Loucy (cell line): ENCODE measurements around the gene DNASE1L3.

Experiments used
- H2AFZ ChIP-seq: fragments of 200-600 bp; sonication (generic); 2 replicates; pipeline ENCODE4 v1.6.0; 2016; ENCODE audit warnings: antibody characterized with exemption, mild to moderate bottlenecking, low read length, moderate library complexity
- H3F3A ChIP-seq: fragments of 200-600 bp; 2 replicates; pipeline ENCODE4 v1.6.0; 2016; ENCODE audit warnings: antibody characterized with exemption, low read depth, mild to moderate bottlenecking
- H3K27me3 ChIP-seq: fragments of 200-600 bp; sonication (generic); 2 replicates; pipeline ENCODE4 v1.6.1; 2014; ENCODE audit warnings: low read length, mild to moderate bottlenecking; ENCODE audit not compliant: insufficient read depth, poor library complexity, severe bottlenecking
- H3K36me3 ChIP-seq: fragments of 200-600 bp; sonication (generic); 2 replicates; pipeline ENCODE4 v1.6.1; 2016; ENCODE audit warnings: low read length; ENCODE audit not compliant: insufficient read depth
- H3K4me1 ChIP-seq: fragments of 200-600 bp; sonication (generic); 2 replicates; pipeline ENCODE4 v1.5.1; 2014; ENCODE audit warnings: low read length, mild to moderate bottlenecking; ENCODE audit not compliant: insufficient read depth, poor library complexity, severe bottlenecking
- H3K4me2 ChIP-seq: fragments of 200-600 bp; sonication (generic); 2 replicates; pipeline ENCODE4 v1.6.0; 2014; ENCODE audit warnings: antibody characterized with exemption, low read length, low read depth, mild to moderate bottlenecking; ENCODE audit not compliant: poor library complexity, severe bottlenecking
- H3K4me3 ChIP-seq: fragments of 200-600 bp; sonication (generic); 2 replicates; pipeline ENCODE4 v1.5.1; 2014; ENCODE audit warnings: low read length, mild to moderate bottlenecking, mixed read lengths; ENCODE audit not compliant: poor library complexity, severe bottlenecking
- H3K79me2 ChIP-seq: fragments of 200-600 bp; sonication (generic); 2 replicates; pipeline ENCODE4 v1.6.1; 2014; ENCODE audit warnings: low read length; ENCODE audit not compliant: insufficient read depth
- H3K9ac ChIP-seq: fragments of 200-600 bp; sonication (generic); 2 replicates; pipeline ENCODE4 v1.6.0; 2014; ENCODE audit warnings: mild to moderate bottlenecking, low read depth, low read length, moderate library complexity; ENCODE audit not compliant: poor library complexity, severe bottlenecking
- H3K9me2 ChIP-seq: fragments of 200-600 bp; sonication (generic); replicated peaks from 2 replicates; pipeline ENCODE4 v1.6.1; 2016; ENCODE audit warnings: low read depth, low read length, mixed read lengths
- H3K9me3 ChIP-seq: fragments of 200-600 bp; sonication (generic); 2 replicates; pipeline ENCODE4 v1.6.1; 2014; ENCODE audit warnings: mild to moderate bottlenecking, antibody characterized with exemption, low read length, low read depth; ENCODE audit not compliant: insufficient read depth
- H4K20me1 ChIP-seq: fragments of 200-600 bp; sonication (generic); 2 replicates; pipeline ENCODE4 v1.6.0; 2014; ENCODE audit warnings: antibody characterized with exemption, low read length, mild to moderate bottlenecking; ENCODE audit not compliant: insufficient read depth, poor library complexity, severe bottlenecking
- CTCF ChIP-seq: fragments of 200-600 bp; sonication (generic); conservative IDR thresholded peaks from 2 replicates; pipeline ENCODE4 v1.5.1; 2014; ENCODE audit warnings: mild to moderate bottlenecking, antibody characterized with exemption, low read length
- EZH2phosphoT487 ChIP-seq: fragments of 200-600 bp; IDR thresholded peaks from 2 replicates; pipeline ENCODE4 v1.6.1; 2018; ENCODE audit warnings: antibody characterized with exemption, mild to moderate bottlenecking, moderate library complexity, borderline replicate concordance

The DNASE1L3 gene

GRCh38 chr3:58175187-58175436 is 35.7 kb downstream of the DNASE1L3 start:
- no peaks in the 10 kb centered on the region for H3K79me2 ChIP-seq

DNA sequence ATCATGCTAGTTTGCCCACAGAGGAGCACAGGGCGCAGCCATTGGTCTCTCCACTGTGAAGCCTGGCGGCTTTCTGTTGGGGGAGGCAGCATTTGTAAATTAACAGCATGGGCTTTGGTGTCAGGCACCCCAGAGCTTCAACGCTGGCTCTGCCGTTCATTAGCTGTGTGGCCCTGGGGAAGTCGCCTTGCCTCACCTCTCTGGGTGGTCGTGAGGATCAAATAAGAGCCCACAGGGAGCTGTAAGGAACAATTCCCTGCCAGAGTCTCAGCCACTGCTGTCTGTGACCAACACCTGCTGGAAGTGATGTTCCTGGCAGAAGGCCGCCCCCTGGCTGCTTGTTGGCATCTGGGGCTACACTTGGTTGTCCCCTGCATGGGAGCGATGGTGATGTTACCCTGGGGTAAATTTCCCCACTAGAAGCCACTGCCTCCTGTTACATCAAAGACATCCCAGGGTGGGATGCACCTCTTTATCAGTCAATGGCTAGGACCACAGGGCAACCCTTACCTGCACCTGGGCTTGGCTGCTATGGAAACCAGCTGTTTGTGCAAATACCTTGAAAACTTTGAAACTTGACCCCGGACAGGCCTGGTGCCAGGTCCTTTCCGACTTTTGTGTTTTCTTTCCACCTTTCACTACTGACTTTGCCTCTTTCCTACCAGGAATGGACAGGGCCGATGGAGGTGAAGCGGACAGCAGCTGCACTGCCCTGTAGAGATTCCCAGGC is 36.9 kb downstream of the DNASE1L3 start:
- H3K79me2 ChIP-seq, result no peaks in the 10 kb centered on the region
- H3K4me1 ChIP-seq, result no peaks in the 10 kb centered on the region
- H3F3A ChIP-seq, result no peaks in the 10 kb centered on the region
- H3K9me3 ChIP-seq, result no peaks in the 10 kb centered on the region
- peak; percentile 64 for TF ChIP-seq CTCF
- TF ChIP-seq EZH2phosphoT487, result no peak
- H3K27me3 ChIP-seq, result no peaks in the 10 kb centered on the region
- no peak overlapping the region for H3K4me2 ChIP-seq
- H3K9ac ChIP-seq, result no peak overlapping the region
- H4K20me1 ChIP-seq, result no peaks in the 10 kb centered on the region
- no peaks in the 10 kb centered on the region; the same call in 1 of the 2 replicates for H3K36me3 ChIP-seq
- no peak overlapping the region for H2AFZ ChIP-seq
- H3K4me3 ChIP-seq, result no peak overlapping the region
- no peaks in the 10 kb centered on the region for H3K9me2 ChIP-seq

More at GRCh38 chr3:58175187-58175436, 35.7 kb downstream of the DNASE1L3 start:
- H3K9ac ChIP-seq, result no peak overlapping the region
- no peaks in the 10 kb centered on the region for H3K4me1 ChIP-seq
- TF ChIP-seq CTCF (no peak), EZH2phosphoT487 (no peak)
- H3K4me3 ChIP-seq, result no peak overlapping the region
- H4K20me1 ChIP-seq, result no peaks in the 10 kb centered on the region
- no peaks in the 10 kb centered on the region; the same call in 1 of the 2 replicates for H3K36me3 ChIP-seq
- H3K9me3 ChIP-seq, result no peaks in the 10 kb centered on the region
- no peaks in the 10 kb centered on the region for H3F3A ChIP-seq
- H3K4me2 ChIP-seq, result no peak overlapping the region
- H3K27me3 ChIP-seq, result no peaks in the 10 kb centered on the region
- H2AFZ ChIP-seq, result no peak overlapping the region
- H3K9me2 ChIP-seq, result no peaks in the 10 kb centered on the region

DNA sequence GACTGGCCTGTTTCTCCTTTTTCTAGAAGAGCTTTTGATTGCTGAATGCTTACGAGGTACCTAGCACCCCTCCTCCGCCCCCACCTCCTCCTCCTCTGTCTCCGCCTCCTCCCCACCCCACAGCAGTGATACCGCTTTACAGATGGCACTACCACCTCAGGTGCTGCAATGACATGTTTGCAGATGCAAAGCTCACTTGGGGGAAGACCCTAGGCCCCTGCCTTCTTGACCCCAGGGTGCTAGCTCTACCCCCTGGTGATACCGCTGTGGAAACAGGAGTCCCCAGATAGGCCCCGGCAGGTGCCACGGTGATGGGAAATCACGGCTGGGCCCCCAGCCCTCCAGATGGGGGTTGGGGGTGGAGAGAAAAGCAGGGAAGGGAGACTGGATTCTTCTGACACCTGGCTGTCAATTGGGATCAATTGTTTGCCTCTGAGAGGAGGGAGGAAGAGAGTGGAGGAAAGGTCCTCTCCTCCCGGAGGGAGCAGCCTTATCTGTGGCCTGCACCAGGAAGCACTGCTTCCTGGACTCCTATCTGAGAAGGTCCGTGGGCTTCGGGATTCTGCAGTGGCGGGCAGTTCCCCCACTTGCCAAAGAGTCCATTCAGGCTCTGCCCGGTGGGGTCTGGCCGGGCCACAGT is 37.6 kb downstream of the DNASE1L3 start:
- no peak overlapping the region for H3K4me3 ChIP-seq
- TF ChIP-seq CTCF, result no peak
- H3F3A ChIP-seq, result no peaks in the 10 kb centered on the region
- H3K9ac ChIP-seq, result no peak overlapping the region
- H3K9me3 ChIP-seq, result no peaks in the 10 kb centered on the region
- H3K4me2 ChIP-seq, result no peak overlapping the region
- no peaks in the 10 kb centered on the region for H3K27me3 ChIP-seq
- H3K36me3 ChIP-seq, result no peaks in the 10 kb centered on the region; the same call in 1 of the 2 replicates
- no peaks in the 10 kb centered on the region for H3K79me2 ChIP-seq
- no peak overlapping the region for H2AFZ ChIP-seq
- H4K20me1 ChIP-seq, result no peaks in the 10 kb centered on the region
- H3K4me1 ChIP-seq, result no peaks in the 10 kb centered on the region
- H3K9me2 ChIP-seq, result no peaks in the 10 kb centered on the region
